Kidney (tissue), 14 donors: ENCODE data around the gene COL25A1. TPM values are rescaled to one million over a fixed set of nuclear protein-coding genes. Genes with fewer than 3 reads are reported as not detected.

Source experiments
- DNase-seq, 5 donors: peaks; one replicate each; pipeline ENCODE4 v3.0.0-alpha.2; 2013 to 2020
- FAIRE-seq: peaks from 2 replicates; lab custom pipeline; 2012; peaks lifted over from hg19 to GRCh38; lab: Jason Lieb, UNC
- H3K27ac ChIP-seq, 2 donors: one replicate each; pipeline ENCODE4 v1.7.0; 2013; ENCODE audit warnings: low read depth in 2 of 2, low read length in 2 of 2, inconsistent platforms in 1 of 2
- H3K27me3 ChIP-seq: one replicate; pipeline ENCODE4 v1.7.1; 2013; ENCODE audit warnings: low read length, inconsistent platforms; ENCODE audit not compliant: control insufficient read depth, insufficient read depth
- H3K36me3 ChIP-seq, 3 donors: one replicate each; pipeline versions ENCODE4 v1.7.0 to v1.7.1; 2013; ENCODE audit warnings: low read length in 3 of 3, control low read depth in 1 of 3, inconsistent platforms in 1 of 3; ENCODE audit not compliant: insufficient read depth in 3 of 3, control insufficient read depth in 2 of 3
- H3K4me1 ChIP-seq, 3 donors: one replicate each; pipeline versions ENCODE4 v1.7.0 to v1.7.1; 2013; ENCODE audit warnings: low read length in 3 of 3, inconsistent platforms in 1 of 3, low read depth in 1 of 3; ENCODE audit not compliant: control insufficient read depth in 2 of 3, insufficient read depth in 2 of 3
- H3K4me3 ChIP-seq, 3 donors: one replicate each; pipeline versions ENCODE4 v1.7.0 to v1.8.1; 2013; ENCODE audit warnings: low read length in 3 of 3, control low read depth in 1 of 3, inconsistent platforms in 1 of 3
- H3K9ac ChIP-seq, 3 donors: one replicate each; pipeline versions ENCODE4 v1.7.0 to v1.7.1; 2013; ENCODE audit warnings: low read length in 3 of 3, control low read depth in 1 of 3, inconsistent platforms in 1 of 3
- H3K9me3 ChIP-seq, 3 donors: one replicate each; pipeline versions ENCODE4 v1.7.0 to v1.7.1; 2013; ENCODE audit warnings: low read length in 3 of 3, control low read depth in 1 of 3, inconsistent platforms in 1 of 3; ENCODE audit not compliant: control insufficient read depth in 2 of 3, insufficient read depth in 1 of 3
- intact Hi-C: fragments of 100-400 bp; cut with DNase I; formaldehyde crosslinking; loops from one replicate; pipeline ENCODE4 v1.11.1; 2022
- polyA plus RNA-seq: library from polyadenylated mRNA; stranded (reverse); fragments of 350-450 nt; fragmentation: Illumina TruSeq; extraction: RNeasy Lipid Tissue Mini Kit (QIAGEN cat#74804); gene quantifications from one replicate; pipeline ENCODE4 v1.2.3, GENCODE V29; 2014; ENCODE audit warnings: low read depth, low replicate concordance; ENCODE audit not compliant: insufficient read depth
- total RNA-seq: library from RNA; stranded (reverse); fragmentation: NEBNext Ultra II Directional; extraction: Animal tissue kit (Norgen Biotek cat#: 25700); gene quantifications from one replicate; pipeline ENCODE4 v1.2.1, GENCODE V29; 2021
- TF ChIP-seq, protein P1 (sequence below): IDR thresholded peaks from 3 replicates; pipeline ENCODE4 v1.5.1; 2012; ENCODE audit warnings: mild to moderate bottlenecking, moderate library complexity, borderline replicate concordance; ENCODE audit not compliant: insufficient read depth; ENCODE audit errors: extremely low read depth
- donor health status: control.
- donor health status: control.
- donor health status: control.
- donor health status: control.
- donor health status: control.
- donor health status: DM: yes; HTN: yes; CAD: no.
- donor health status: Normal renal cell carcinoma (clear cell type).

COL25A1 gene
- total and polyA plus RNA-seq, 2 donors from 2014 or later = 0.52 to 2.3 TPM

- H3K36me3 ChIP-seq = no peaks in the 10 kb centered on the region
- no peaks in the 10 kb centered on the region for H3K27me3 ChIP-seq
- no peak within 1 kb of the TSS for H3K9ac ChIP-seq
- H3K4me1 ChIP-seq = no peaks in the 10 kb centered on the region
- FAIRE-seq (no peak), DNase-seq (peak; percentile 61 to 78 (median 72))
- intact Hi-C loops = no loop called here
- H3K4me3 ChIP-seq = peak within 1 kb of the TSS; percentile 44 to 71 (median 56)
- TF ChIP-seq, protein P1, sequence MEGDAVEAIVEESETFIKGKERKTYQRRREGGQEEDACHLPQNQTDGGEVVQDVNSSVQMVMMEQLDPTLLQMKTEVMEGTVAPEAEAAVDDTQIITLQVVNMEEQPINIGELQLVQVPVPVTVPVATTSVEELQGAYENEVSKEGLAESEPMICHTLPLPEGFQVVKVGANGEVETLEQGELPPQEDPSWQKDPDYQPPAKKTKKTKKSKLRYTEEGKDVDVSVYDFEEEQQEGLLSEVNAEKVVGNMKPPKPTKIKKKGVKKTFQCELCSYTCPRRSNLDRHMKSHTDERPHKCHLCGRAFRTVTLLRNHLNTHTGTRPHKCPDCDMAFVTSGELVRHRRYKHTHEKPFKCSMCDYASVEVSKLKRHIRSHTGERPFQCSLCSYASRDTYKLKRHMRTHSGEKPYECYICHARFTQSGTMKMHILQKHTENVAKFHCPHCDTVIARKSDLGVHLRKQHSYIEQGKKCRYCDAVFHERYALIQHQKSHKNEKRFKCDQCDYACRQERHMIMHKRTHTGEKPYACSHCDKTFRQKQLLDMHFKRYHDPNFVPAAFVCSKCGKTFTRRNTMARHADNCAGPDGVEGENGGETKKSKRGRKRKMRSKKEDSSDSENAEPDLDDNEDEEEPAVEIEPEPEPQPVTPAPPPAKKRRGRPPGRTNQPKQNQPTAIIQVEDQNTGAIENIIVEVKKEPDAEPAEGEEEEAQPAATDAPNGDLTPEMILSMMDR = no peak
- no peaks in the 10 kb centered on the region for H3K9me3 ChIP-seq
- H3K27ac ChIP-seq = no peak within 1 kb of the TSS
Observed at GRCh38 chr4:108762559-108763225, 539.8 kb downstream of the COL25A1 start, which contains the start of gene ETNPPL. TSS of gene ETNPPL (minus strand) at chr4:108763053. CDS start at chr4:108762898, 155 bp downstream.

Other genes starting within 250 kb of the COL25A1 start
- 32.4 TPM for gene SEC24B, start 131.2 kb upstream of the COL25A1 start, total RNA-seq
- 8.1 TPM for gene SEC24B, start 131.2 kb upstream of the COL25A1 start, polyA plus RNA-seq